DMS53 treated with DMSO at 0.1 percent for 48 hours (cell line): Measurements from ENCODE around the gene GAS2.
A peak's percentile ranks its signal among the peaks of the same experiment; 100 is the strongest.

ENCODE experiments used
- DNase-seq: peaks from one replicate; lab custom pipeline; 2025; ENCODE audit not compliant: unreplicated experiment; lab: John Stamatoyannopoulos, UW

Gene GAS2

DNA sequence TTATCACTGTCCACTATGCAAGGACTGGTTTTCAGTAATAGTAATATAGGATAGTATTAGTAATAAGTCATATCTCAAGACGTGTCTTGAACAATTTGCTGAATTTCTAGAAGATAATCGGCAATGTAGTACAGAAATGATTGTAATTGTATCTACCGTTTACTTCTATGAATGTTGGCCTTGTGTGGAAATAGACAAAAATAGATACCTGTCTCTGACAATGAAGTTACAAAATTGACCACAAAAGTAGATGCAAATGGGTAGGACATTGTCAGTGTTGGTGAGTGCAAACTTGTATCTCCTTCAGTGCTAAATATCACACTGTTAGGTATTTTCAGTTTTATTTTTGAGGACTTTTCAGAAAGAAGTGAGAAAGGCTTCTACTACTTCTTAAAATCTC is 120.1 kb downstream of the GAS2 start:
- no peak for DNase-seq

- DNase-seq: no peak
Observed at GRCh38 chr11:22787055-22787454, 120.6 kb downstream of the GAS2 start.

GRCh38 chr11:22787551-22788162 is 121.2 kb downstream of the GAS2 start:
- peak; percentile 53 for DNase-seq

GRCh38 chr11:22792497-22792896 is 126.1 kb downstream of the GAS2 start:
- DNase-seq: no peak

- DNase-seq: no peak
Observed at GRCh38 chr11:22795914-22796313, 129.5 kb downstream of the GAS2 start.

- DNase-seq: no peak
Observed at GRCh38 chr11:22797047-22797446, 130.6 kb downstream of the GAS2 start.

- no peak for DNase-seq
Observed at GRCh38 chr11:22798901-22799300, 132.5 kb downstream of the GAS2 start.

DNA sequence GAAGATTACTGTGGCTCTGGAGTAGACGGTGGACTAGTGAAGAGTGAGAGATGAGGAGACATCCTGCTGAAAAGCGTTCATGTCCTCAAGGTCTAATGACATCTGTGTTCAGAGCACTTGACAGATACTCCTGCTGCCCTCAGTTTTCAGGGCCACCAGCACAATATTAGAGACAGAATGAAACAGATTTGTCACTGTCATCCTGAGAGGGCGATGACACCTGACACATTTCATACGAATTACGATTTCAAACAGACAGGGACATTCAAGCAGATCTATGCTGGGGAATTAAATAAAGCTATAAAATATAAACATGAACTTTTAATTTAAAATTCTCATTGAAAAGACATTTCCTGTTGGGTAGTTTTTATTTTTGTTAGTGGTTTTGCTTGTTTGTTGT is 134.1 kb downstream of the GAS2 start:
- no peak for DNase-seq

GRCh38 chr11:22802861-22803260 is 136.4 kb downstream of the GAS2 start:
- DNase-seq: no peak

- no peak for DNase-seq
Observed at GRCh38 chr11:22807391-22807790, 141.0 kb downstream of the GAS2 start.

- DNase-seq: no peak
Observed at GRCh38 chr11:22807855-22808570, 141.6 kb downstream of the GAS2 start.

- no peak for DNase-seq
Observed at GRCh38 chr11:22808571-22809197, 142.3 kb downstream of the GAS2 start.

DNA sequence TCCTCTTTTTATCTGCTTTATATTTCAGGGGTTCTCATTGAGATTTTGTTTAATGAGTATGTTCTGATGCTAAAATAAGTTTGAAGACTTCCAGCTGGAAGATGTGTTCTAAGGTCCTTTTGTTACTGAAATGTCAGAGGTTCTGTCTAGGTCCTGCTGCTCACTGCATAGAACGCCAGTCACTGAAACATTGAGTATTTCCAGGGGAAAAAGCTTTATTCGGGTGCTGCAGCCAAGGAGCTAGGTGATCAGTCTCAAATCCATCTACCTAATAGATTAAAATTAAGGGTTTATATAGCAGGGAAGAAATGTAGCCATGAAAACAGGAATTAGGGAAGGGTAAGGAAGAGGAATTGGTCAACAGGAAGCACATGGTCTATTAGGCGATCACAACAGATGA is 143.5 kb downstream of the GAS2 start:
- DNase-seq: no peak

- DNase-seq: no peak
Observed at GRCh38 chr11:22822203-22822602, 155.8 kb downstream of the GAS2 start.

DNA sequence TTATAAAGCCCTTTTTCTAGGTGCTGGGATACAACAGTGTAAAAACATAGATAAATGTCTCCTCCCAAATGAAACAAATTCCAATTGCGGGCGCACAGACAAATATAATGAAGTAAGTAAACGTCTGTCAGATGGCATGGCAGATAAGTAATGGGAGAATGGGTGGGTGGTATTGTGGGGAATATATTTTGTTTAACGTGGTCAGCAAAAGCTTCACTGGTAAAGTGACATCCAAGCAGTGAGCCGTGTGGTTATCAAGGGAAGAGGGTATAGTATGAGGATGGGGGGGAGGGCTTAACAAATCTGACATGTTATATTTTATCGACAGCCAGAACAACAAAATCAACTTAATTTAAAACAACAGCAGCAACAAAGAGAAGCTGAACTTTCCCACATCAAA is 162.0 kb downstream of the GAS2 start:
- no peak for DNase-seq

GRCh38 chr11:22829231-22830081 is 163.0 kb downstream of the GAS2 start, which contains the start of gene SVIP:
TSS of gene SVIP (minus strand) at chr11:22829801. CDS start at chr11:22829748, 53 bp downstream.
- peak; percentile 89 for DNase-seq

DNA sequence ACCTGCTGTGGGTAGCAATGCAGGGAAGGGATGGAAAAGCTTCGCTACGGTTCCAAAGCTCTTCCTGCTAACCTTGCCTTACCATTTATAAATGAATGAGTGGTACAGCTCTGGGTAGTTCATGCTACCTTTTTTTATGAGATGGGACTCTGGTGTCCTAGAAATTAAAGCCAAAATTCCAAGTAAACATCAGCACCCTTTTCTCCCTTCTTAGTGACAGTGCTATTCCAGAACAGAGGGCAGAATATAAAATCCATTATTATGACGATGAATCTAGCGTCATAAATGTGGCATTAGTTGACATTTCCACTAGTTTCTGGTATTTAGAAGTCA is 163.6 kb downstream of the GAS2 start:
- no peak for DNase-seq

DNA sequence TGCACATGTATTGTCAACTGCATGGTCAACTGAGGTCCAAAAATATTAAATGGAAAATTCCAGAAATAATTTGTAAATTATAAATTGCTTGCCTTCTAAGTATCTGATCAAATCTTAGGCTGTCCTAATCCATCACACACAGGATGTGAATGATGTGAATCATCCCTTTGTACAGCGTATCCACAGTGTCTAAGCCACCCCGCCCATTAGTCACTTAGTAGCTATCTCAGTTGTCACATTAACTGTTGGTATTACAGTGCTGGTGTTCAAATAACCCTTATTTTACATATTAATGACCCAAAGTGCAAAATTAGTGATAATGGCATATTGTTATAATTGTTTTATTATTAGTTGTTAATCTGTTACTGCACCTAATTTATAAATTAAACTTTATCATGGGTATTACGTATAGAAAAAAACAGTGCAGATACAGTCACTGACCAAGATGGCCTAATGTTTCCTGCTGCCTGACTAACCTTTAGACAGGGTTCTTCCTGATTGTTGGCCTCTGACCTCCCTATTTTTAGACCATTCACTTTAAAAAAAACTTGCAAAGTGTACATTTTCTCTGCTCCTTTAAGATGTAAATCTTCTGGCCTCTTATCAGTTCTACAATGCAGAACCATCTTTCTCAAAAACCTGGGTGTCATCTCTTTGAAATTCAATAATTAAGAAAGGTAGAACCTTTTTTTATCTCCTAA is 166.1 kb downstream of the GAS2 start:
- DNase-seq: no peak

- DNase-seq: no peak
Observed at GRCh38 chr11:22846726-22847125, 180.3 kb downstream of the GAS2 start.

GRCh38 chr11:22851477-22851876 is 185.1 kb downstream of the GAS2 start:
- DNase-seq: no peak

GRCh38 chr11:22859756-22860155 is 193.3 kb downstream of the GAS2 start:
- DNase-seq: no peak
